Measurements from ENCODE around the gene EVI2A. TPM values are rescaled to one million over a fixed set of nuclear protein-coding genes. Genes with fewer than 3 reads are reported as not detected.

The EVI2A gene
- total RNA-seq, 1 experiment from 2014 or later = not detected

DNA sequence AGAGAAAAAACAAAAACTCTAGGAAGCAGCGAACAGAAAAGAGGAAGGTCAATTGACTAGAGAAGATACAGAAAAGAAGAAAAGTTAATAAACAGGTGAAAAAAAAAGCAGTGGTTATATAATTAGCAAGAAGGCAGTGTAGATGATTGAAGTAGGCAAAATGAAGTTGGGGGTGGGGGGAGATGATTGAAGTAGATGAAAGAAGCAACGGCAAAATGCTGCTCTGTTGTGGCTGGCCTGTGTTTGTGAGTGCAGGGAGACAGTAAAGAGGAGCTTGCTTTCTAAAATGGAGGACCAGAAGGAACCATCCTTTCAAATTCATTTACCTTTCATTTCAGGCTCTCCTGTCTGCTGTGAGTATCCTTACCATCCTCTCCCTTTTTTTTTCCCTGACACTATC, 11.2 kb downstream of the EVI2A start:
- Histone ChIP-seq H2AFZ (ENCODE audit: low read length) (no peak overlapping the region), H3K9me2 (replicated peaks; ENCODE audit: insufficient read depth, low read length) (no peaks in the 10 kb centered on the region), H4K20me1 (ENCODE audit: insufficient read depth, low read depth, low read length) (no peaks in the 10 kb centered on the region), H3K79me2 (ENCODE audit: low read length) (peaks cover 19% of the 10 kb centered on the region), H3K4me1 (ENCODE audit: low read length) (peaks cover 96% of the 10 kb centered on the region), H3K4me2 (ENCODE audit: low read depth, low read length, poor library complexity, severe bottlenecking) (peak overlapping the region; percentile 73), H3K27ac (ENCODE audit: low read length) (peak overlapping the region; percentile 99), H3K9me3 (ENCODE audit: low read length) (no peaks in the 10 kb centered on the region), H3K4me3 (ENCODE audit: low read length) (peak overlapping the region; percentile 52), H3K27me3 (ENCODE audit: low read length) (no peaks in the 10 kb centered on the region), H3K36me3 (ENCODE audit: insufficient read depth, low read length) (peaks cover 6% of the 10 kb centered on the region; the same call in 1 of the 2 replicates), H3K9ac (ENCODE audit: low read length) (peak overlapping the region; percentile 70)
- peak; percentile 86 for DNase-seq

GRCh38 chr17:31309556-31309955, 11.9 kb downstream of the EVI2A start:
- H2AFZ ChIP-seq (ENCODE audit: low read length) = no peak overlapping the region
- peak overlapping the region; percentile 70 for H3K9ac ChIP-seq (ENCODE audit: low read length)
- peak; percentile 95 for DNase-seq
- H3K27ac ChIP-seq (ENCODE audit: low read length) = peak overlapping the region; percentile 99
- H3K79me2 ChIP-seq (ENCODE audit: low read length) = peaks cover 24% of the 10 kb centered on the region
- H3K4me2 ChIP-seq (ENCODE audit: low read depth, low read length, poor library complexity, severe bottlenecking) = peak overlapping the region; percentile 73
- no peaks in the 10 kb centered on the region for H3K27me3 ChIP-seq (ENCODE audit: low read length)
- H3K4me1 ChIP-seq (ENCODE audit: low read length) = peaks cover 89% of the 10 kb centered on the region
- no peaks in the 10 kb centered on the region for H4K20me1 ChIP-seq (ENCODE audit: insufficient read depth, low read depth, low read length)
- no peaks in the 10 kb centered on the region for H3K9me2 ChIP-seq (replicated peaks; ENCODE audit: insufficient read depth, low read length)
- no peaks in the 10 kb centered on the region for H3K9me3 ChIP-seq (ENCODE audit: low read length)
- peak overlapping the region; percentile 52 for H3K4me3 ChIP-seq (ENCODE audit: low read length)
- H3K36me3 ChIP-seq (ENCODE audit: insufficient read depth, low read length) = peaks cover 4% of the 10 kb centered on the region; the same call in 1 of the 2 replicates

DNA sequence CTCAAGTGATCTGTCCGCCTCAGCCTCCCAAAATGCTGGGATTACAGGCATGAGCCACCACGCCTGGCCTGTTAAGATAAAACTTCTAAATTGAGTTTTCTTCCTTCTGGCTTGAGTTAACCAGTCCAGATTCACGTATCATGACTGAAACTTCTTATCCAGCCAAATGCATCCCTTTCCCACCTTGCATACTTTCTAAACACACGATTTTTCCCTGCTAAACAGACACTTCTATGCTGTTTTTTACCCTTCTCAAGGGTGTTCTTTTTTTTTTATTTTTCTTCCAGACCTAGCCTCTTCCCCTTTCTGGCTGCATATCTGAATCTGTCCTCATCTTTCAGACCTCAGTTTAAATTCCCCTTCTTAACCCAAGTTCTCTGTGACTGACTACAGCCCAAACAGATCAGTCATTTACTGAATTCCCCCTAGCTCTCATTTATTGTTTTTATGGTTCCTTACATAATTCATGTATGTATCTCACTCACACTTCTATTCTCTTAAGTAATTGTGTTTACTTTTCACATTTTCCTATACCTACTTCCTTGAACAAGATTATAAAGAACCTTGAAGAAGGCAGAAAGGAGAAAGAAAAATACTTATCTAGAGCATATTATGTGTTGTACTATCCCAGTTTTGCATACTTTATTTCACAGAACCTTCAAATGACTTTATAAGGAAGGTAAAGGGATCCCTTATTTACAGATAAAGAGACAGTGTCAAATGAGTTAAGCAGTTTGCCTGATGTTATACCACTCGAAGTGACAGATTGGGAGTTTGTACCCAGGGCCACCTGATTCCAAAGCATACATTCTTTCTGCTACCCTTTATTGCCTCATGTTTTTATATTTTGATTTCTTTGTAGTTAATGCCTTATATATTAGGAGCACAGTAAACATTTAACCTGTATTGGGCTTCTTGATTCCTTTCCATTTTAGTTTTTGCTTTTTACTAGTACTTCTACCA, 12.8 kb downstream of the EVI2A start:
- 0 out of 2 replicates have a peak, but pooled peaks cover under 1% of the 10 kb centered on the region for H3K36me3 ChIP-seq (ENCODE audit: insufficient read depth, low read length)
- no peak overlapping the region for H2AFZ ChIP-seq (ENCODE audit: low read length)
- DNase-seq = peak; percentile 74
- peak overlapping the region; percentile 73 for H3K4me2 ChIP-seq (ENCODE audit: low read depth, low read length, poor library complexity, severe bottlenecking)
- peak overlapping the region; percentile 33 for H3K4me3 ChIP-seq (ENCODE audit: low read length)
- no peaks in the 10 kb centered on the region for H4K20me1 ChIP-seq (ENCODE audit: insufficient read depth, low read depth, low read length)
- H3K27ac ChIP-seq (ENCODE audit: low read length) = peak overlapping the region; percentile 99
- no peaks in the 10 kb centered on the region for H3K9me2 ChIP-seq (replicated peaks; ENCODE audit: insufficient read depth, low read length)
- H3K9ac ChIP-seq (ENCODE audit: low read length) = peak overlapping the region; percentile 57
- H3K4me1 ChIP-seq (ENCODE audit: low read length) = peaks cover 80% of the 10 kb centered on the region
- H3K27me3 ChIP-seq (ENCODE audit: low read length) = no peaks in the 10 kb centered on the region
- no peaks in the 10 kb centered on the region for H3K9me3 ChIP-seq (ENCODE audit: low read length)
- peaks cover 22% of the 10 kb centered on the region for H3K79me2 ChIP-seq (ENCODE audit: low read length)

GRCh38 chr17:31307640-31308039, 13.8 kb downstream of the EVI2A start:
- Histone ChIP-seq H3K27me3 (ENCODE audit: low read length) (no peaks in the 10 kb centered on the region), H3K4me2 (ENCODE audit: low read depth, low read length, poor library complexity, severe bottlenecking) (peak overlapping the region; percentile 73), H3K4me1 (ENCODE audit: low read length) (peaks cover 69% of the 10 kb centered on the region), H3K9me3 (ENCODE audit: low read length) (no peaks in the 10 kb centered on the region; the same call in 1 of the 2 replicates), H3K9ac (ENCODE audit: low read length) (peak overlapping the region; percentile 57), H4K20me1 (ENCODE audit: insufficient read depth, low read depth, low read length) (no peaks in the 10 kb centered on the region), H3K36me3 (ENCODE audit: insufficient read depth, low read length) (peaks cover 10% of the 10 kb centered on the region), H3K9me2 (replicated peaks; ENCODE audit: insufficient read depth, low read length) (no peaks in the 10 kb centered on the region), H3K27ac (ENCODE audit: low read length) (peak overlapping the region; percentile 99), H3K79me2 (ENCODE audit: low read length) (peaks cover 28% of the 10 kb centered on the region), H3K4me3 (ENCODE audit: low read length) (peak overlapping the region; percentile 13; the same call in 1 of the 2 replicates), H2AFZ (ENCODE audit: low read length) (no peak overlapping the region)
- no peak for DNase-seq

- no peaks in the 10 kb centered on the region for H3K9me2 ChIP-seq (replicated peaks; ENCODE audit: insufficient read depth, low read length)
- no peak overlapping the region for H3K27ac ChIP-seq (ENCODE audit: low read length)
- H4K20me1 ChIP-seq (ENCODE audit: insufficient read depth, low read depth, low read length) = no peaks in the 10 kb centered on the region
- no peaks in the 10 kb centered on the region for H3K4me1 ChIP-seq (ENCODE audit: low read length)
- H3K36me3 ChIP-seq (ENCODE audit: insufficient read depth, low read length) = peaks cover 32% of the 10 kb centered on the region
- no peaks in the 10 kb centered on the region; the same call in 1 of the 2 replicates for H3K9me3 ChIP-seq (ENCODE audit: low read length)
- H3K4me3 ChIP-seq (ENCODE audit: low read length) = no peak overlapping the region
- no peak overlapping the region for H2AFZ ChIP-seq (ENCODE audit: low read length)
- H3K9ac ChIP-seq (ENCODE audit: low read length) = no peak overlapping the region
- DNase-seq = no peak
- peaks cover 39% of the 10 kb centered on the region for H3K79me2 ChIP-seq (ENCODE audit: low read length)
- H3K4me2 ChIP-seq (ENCODE audit: low read depth, low read length, poor library complexity, severe bottlenecking) = no peak overlapping the region
- no peaks in the 10 kb centered on the region for H3K27me3 ChIP-seq (ENCODE audit: low read length)
Measured at GRCh38 chr17:31299624-31300023, 21.8 kb downstream of the EVI2A start.

- Histone ChIP-seq H3K9me2 (replicated peaks; ENCODE audit: insufficient read depth, low read length) (no peaks in the 10 kb centered on the region), H3K4me1 (ENCODE audit: low read length) (peaks cover 2% of the 10 kb centered on the region; the same call in 1 of the 2 replicates), H3K4me3 (ENCODE audit: low read length) (no peak within 1 kb of the TSS), H3K9me3 (ENCODE audit: low read length) (no peaks in the 10 kb centered on the region), H2AFZ (ENCODE audit: low read length) (no peak within 1 kb of the TSS), H3K27me3 (ENCODE audit: low read length) (no peaks in the 10 kb centered on the region), H3K4me2 (ENCODE audit: low read depth, low read length, poor library complexity, severe bottlenecking) (no peak within 1 kb of the TSS), H3K36me3 (ENCODE audit: insufficient read depth, low read length) (peaks cover 20% of the 10 kb centered on the region), H3K9ac (ENCODE audit: low read length) (no peak within 1 kb of the TSS), H3K27ac (ENCODE audit: low read length) (no peak within 1 kb of the TSS), H3K79me2 (ENCODE audit: low read length) (peaks cover 38% of the 10 kb centered on the region), H4K20me1 (ENCODE audit: insufficient read depth, low read depth, low read length) (no peaks in the 10 kb centered on the region)
- DNase-seq = no peak
Measured at GRCh38 chr17:31297090-31297489, 24.3 kb downstream of the EVI2A start, which contains the start of gene OMG. Gene OMG, minus strand, starts transcription at chr17:31297239. Its CDS starts 908 bp downstream, at chr17:31296331.

DNA sequence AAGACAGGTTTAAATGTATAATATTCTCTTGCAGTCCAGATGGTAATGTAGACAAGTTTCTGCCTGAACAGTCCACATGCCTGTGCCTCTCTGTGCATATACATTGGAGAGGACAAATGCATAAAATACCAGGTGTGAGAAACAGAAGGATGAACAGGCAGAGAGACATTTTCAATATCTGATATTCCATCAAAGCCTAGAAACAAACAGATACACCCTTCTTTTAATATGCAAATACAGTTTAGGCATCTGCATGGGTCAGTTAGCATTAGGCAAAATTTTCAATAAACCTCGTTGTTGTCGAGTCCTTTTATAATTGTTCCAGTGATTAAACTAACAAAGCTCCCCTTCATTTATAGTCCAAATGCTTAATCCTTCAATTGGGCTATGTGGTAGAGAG, 25.3 kb downstream of the EVI2A start:
- H3K27me3 ChIP-seq (ENCODE audit: low read length) = no peaks in the 10 kb centered on the region
- no peaks in the 10 kb centered on the region for H4K20me1 ChIP-seq (ENCODE audit: insufficient read depth, low read depth, low read length)
- H3K9ac ChIP-seq (ENCODE audit: low read length) = no peak overlapping the region
- H3K79me2 ChIP-seq (ENCODE audit: low read length) = peaks cover 38% of the 10 kb centered on the region
- H3K9me2 ChIP-seq (replicated peaks; ENCODE audit: insufficient read depth, low read length) = no peaks in the 10 kb centered on the region
- no peak overlapping the region for H2AFZ ChIP-seq (ENCODE audit: low read length)
- H3K4me2 ChIP-seq (ENCODE audit: low read depth, low read length, poor library complexity, severe bottlenecking) = no peak overlapping the region
- no peaks in the 10 kb centered on the region for H3K9me3 ChIP-seq (ENCODE audit: low read length)
- no peak overlapping the region for H3K27ac ChIP-seq (ENCODE audit: low read length)
- H3K4me1 ChIP-seq (ENCODE audit: low read length) = peaks cover 7% of the 10 kb centered on the region; the same call in 1 of the 2 replicates
- no peak for DNase-seq
- no peak overlapping the region for H3K4me3 ChIP-seq (ENCODE audit: low read length)
- peaks cover 21% of the 10 kb centered on the region; the same call in 1 of the 2 replicates for H3K36me3 ChIP-seq (ENCODE audit: insufficient read depth, low read length)

DNA sequence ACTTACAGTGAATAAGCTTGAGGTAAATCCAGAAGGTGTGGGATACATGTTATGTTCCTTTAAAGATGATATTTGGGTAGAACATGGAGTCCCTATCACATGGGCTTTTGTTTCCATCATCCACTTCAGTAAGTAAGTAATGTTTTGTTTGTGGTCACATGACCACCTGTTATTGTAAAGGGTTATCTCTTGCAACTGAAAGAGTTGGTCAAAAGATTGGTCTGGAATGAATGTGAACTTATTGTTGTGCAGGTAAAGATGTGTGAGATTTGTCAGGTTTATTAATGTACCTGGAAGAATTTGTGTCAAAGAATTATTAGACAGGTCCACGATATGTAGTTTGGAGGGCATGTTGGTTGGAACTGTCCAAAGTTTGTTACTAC, 25.9 kb downstream of the EVI2A start:
- H3K4me3 ChIP-seq (ENCODE audit: low read length) = no peak overlapping the region
- H3K4me1 ChIP-seq (ENCODE audit: low read length) = peaks cover 7% of the 10 kb centered on the region; the same call in 1 of the 2 replicates
- H2AFZ ChIP-seq (ENCODE audit: low read length) = no peak overlapping the region
- no peaks in the 10 kb centered on the region for H3K9me2 ChIP-seq (replicated peaks; ENCODE audit: insufficient read depth, low read length)
- peaks cover 16% of the 10 kb centered on the region; the same call in 1 of the 2 replicates for H3K36me3 ChIP-seq (ENCODE audit: insufficient read depth, low read length)
- H3K9me3 ChIP-seq (ENCODE audit: low read length) = no peaks in the 10 kb centered on the region
- H3K79me2 ChIP-seq (ENCODE audit: low read length) = peaks cover 31% of the 10 kb centered on the region
- no peaks in the 10 kb centered on the region for H4K20me1 ChIP-seq (ENCODE audit: insufficient read depth, low read depth, low read length)
- no peak for DNase-seq
- H3K9ac ChIP-seq (ENCODE audit: low read length) = no peak overlapping the region
- H3K4me2 ChIP-seq (ENCODE audit: low read depth, low read length, poor library complexity, severe bottlenecking) = no peak overlapping the region
- no peak overlapping the region for H3K27ac ChIP-seq (ENCODE audit: low read length)
- no peaks in the 10 kb centered on the region for H3K27me3 ChIP-seq (ENCODE audit: low read length)
